HEK293T (cell line): ENCODE measurements around the gene PSMA5.

ENCODE experiments used
- BHLHE40 ChIP-seq: fragments of 450-650 bp; IDR thresholded peaks from 2 replicates; pipeline ENCODE4 v1.6.1; 2016; ENCODE audit warnings: mild to moderate bottlenecking, moderate library complexity, borderline replicate concordance
- ELF4 ChIP-seq: fragments of 450-650 bp; IDR thresholded peaks from 2 replicates; pipeline ENCODE4 v1.6.1; 2017; ENCODE audit warnings: antibody characterized with exemption
- FOXA1 ChIP-seq: fragments of 450-650 bp; IDR thresholded peaks from 2 replicates; pipeline ENCODE4 v1.6.1; 2016; ENCODE audit warnings: mild to moderate bottlenecking
- FOXK2 ChIP-seq: fragments of 450-650 bp; IDR thresholded peaks from 2 replicates; pipeline ENCODE4 v1.6.1; 2016; ENCODE audit warnings: mild to moderate bottlenecking
- HDGF ChIP-seq: fragments of 450-650 bp; IDR thresholded peaks from 2 replicates; pipeline ENCODE4 v1.6.1; 2017; ENCODE audit warnings: antibody characterized with exemption, borderline replicate concordance
- SP1 ChIP-seq: fragments of 450-650 bp; IDR thresholded peaks from 2 replicates; pipeline ENCODE4 v1.6.1; 2017
- TF ChIP-seq, protein P1 (sequence below): fragments of 450-650 bp; IDR thresholded peaks from 2 replicates; pipeline ENCODE4 v1.6.1; 2016

DNA sequence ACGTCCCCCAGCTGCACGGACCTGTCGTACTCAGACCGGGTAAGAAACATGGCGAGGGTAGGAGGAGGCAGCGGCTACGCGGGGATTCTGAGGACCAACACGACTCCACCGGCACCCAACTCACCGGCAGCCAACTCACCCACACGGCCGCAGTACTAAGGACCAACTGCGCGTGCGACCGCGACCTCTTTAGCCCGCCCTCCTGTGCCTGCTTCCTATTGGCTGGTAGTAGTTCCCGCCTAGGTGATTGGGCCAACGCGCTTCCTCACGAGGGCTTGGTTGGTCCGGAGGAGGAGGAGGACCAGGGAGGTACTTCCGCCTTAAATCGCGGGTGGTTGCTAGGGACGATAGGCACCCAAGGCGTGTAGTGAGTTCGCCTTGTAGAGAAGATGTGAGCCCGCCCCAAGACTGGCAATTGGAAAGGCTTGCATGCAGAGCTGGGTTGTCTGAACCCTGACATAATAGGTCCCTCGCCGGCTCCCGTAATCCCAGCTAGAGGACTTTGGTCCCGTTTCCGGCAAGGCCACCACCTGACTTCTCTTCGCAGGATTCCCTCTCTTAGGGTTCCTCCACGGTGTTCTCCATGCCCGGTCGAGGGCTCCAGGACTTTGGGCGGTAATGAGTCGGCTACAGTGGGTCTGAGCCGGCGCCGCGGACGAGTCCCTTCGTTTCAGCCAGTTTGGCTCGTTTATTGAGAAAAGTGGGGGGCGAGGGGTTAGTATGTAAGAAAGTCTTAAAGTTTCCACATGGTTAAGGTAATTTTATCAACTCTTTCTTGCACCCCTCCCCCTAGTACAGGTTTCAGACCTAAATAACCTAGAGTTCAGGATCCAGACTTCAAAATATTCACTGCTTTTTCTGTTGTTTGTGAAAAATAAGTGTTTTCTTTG is at the start of gene PSMA5:
- TF ChIP-seq BHLHE40 = no peak
- no peak for TF ChIP-seq FOXA1
- TF ChIP-seq ELF4 = peak; percentile 80
- no peak for TF ChIP-seq SP1
- TF ChIP-seq, protein P1, sequence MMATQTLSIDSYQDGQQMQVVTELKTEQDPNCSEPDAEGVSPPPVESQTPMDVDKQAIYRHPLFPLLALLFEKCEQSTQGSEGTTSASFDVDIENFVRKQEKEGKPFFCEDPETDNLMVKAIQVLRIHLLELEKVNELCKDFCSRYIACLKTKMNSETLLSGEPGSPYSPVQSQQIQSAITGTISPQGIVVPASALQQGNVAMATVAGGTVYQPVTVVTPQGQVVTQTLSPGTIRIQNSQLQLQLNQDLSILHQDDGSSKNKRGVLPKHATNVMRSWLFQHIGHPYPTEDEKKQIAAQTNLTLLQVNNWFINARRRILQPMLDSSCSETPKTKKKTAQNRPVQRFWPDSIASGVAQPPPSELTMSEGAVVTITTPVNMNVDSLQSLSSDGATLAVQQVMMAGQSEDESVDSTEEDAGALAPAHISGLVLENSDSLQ = no peak
- TF ChIP-seq FOXK2 = no peak
- TF ChIP-seq HDGF = no peak
